ENCODE measurements around the gene TMEM123. TPM values are rescaled to one million over a fixed set of nuclear protein-coding genes. Genes with fewer than 3 reads are reported as not detected.
A peak's percentile ranks its signal among the peaks of the same experiment; 100 is the strongest.

Gene TMEM123
- polyA plus RNA-seq, 1 experiment = 434 TPM

- no peak for TF ChIP-seq CTCF (IDR thresholded peaks at IDR 0.05; ENCODE audit: low read depth, low read length)
- POLR2A ChIA-PET = no interaction called here
- H3K4me3 ChIP-seq (ENCODE audit: low read depth, low read length) = no peak overlapping the region
- H3K9me3 ChIP-seq (ENCODE audit: control insufficient read depth, insufficient read depth, low read length) = peaks cover 8% of the 10 kb centered on the region
- H3K27ac ChIP-seq (ENCODE audit: low read depth, low read length) = no peak overlapping the region
- CTCF ChIA-PET = interaction anchor here (2.1 kb wide), 1 partner anchor 41 kb away, joined by 9 read pairs; no protein-coding TSS in a partner anchor
- no peaks in the 10 kb centered on the region for H3K27me3 ChIP-seq (ENCODE audit: control insufficient read depth, insufficient read depth, low read length)
- no peak for DNase-seq (ENCODE audit: low read depth, low spot score)
These were observed 21.2 kb downstream of the TMEM123 start for GRCh38 chr11:102431404-102431803.

GRCh38 chr11:102430158-102430836 lies 22.3 kb downstream of the TMEM123 start:
- CTCF ChIA-PET = interaction anchor here (0.9 to 2.1 kb wide), 3 partner anchors 10 to 63 kb away, joined by 3 to 9 read pairs (median 3); no protein-coding TSS in a partner anchor
- no peak for TF ChIP-seq CTCF (IDR thresholded peaks at IDR 0.05; ENCODE audit: low read depth, low read length)
- Histone ChIP-seq H3K4me3 (ENCODE audit: low read depth, low read length) (no peak overlapping the region), H3K9me3 (ENCODE audit: control insufficient read depth, insufficient read depth, low read length) (peaks cover 8% of the 10 kb centered on the region), H3K27me3 (ENCODE audit: control insufficient read depth, insufficient read depth, low read length) (no peaks in the 10 kb centered on the region), H3K27ac (ENCODE audit: low read depth, low read length) (peak overlapping the region; percentile 55)
- no peak for DNase-seq (ENCODE audit: low read depth, low spot score)
- POLR2A ChIA-PET = no interaction called here

GRCh38 chr11:102429691-102430090 lies 22.9 kb downstream of the TMEM123 start:
- TF ChIP-seq CTCF (IDR thresholded peaks at IDR 0.05; ENCODE audit: low read depth, low read length) = no peak
- POLR2A ChIA-PET = no interaction called here
- Histone ChIP-seq H3K9me3 (ENCODE audit: control insufficient read depth, insufficient read depth, low read length) (peaks cover 8% of the 10 kb centered on the region), H3K27me3 (ENCODE audit: control insufficient read depth, insufficient read depth, low read length) (no peaks in the 10 kb centered on the region), H3K4me3 (ENCODE audit: low read depth, low read length) (no peak overlapping the region), H3K27ac (ENCODE audit: low read depth, low read length) (peak overlapping the region; percentile 55)
- no peak for DNase-seq (ENCODE audit: low read depth, low spot score)
- CTCF ChIA-PET = interaction anchor here (2.1 kb wide), 1 partner anchor 39 kb away, joined by 9 read pairs; no protein-coding TSS in a partner anchor

GRCh38 chr11:102429226-102429625 lies 23.3 kb downstream of the TMEM123 start:
- H3K27ac ChIP-seq (ENCODE audit: low read depth, low read length) = no peak overlapping the region
- ChIA-PET CTCF (no interaction called here), POLR2A (no interaction called here)
- H3K9me3 ChIP-seq (ENCODE audit: control insufficient read depth, insufficient read depth, low read length) = peaks cover 8% of the 10 kb centered on the region
- TF ChIP-seq CTCF (IDR thresholded peaks at IDR 0.05; ENCODE audit: low read depth, low read length) = no peak
- no peak overlapping the region for H3K4me3 ChIP-seq (ENCODE audit: low read depth, low read length)
- H3K27me3 ChIP-seq (ENCODE audit: control insufficient read depth, insufficient read depth, low read length) = no peaks in the 10 kb centered on the region
- DNase-seq (ENCODE audit: low read depth, low spot score) = no peak

- Histone ChIP-seq H3K27me3 (ENCODE audit: control insufficient read depth, insufficient read depth, low read length) (no peaks in the 10 kb centered on the region), H3K27ac (ENCODE audit: low read depth, low read length) (no peak overlapping the region), H3K4me3 (ENCODE audit: low read depth, low read length) (no peak overlapping the region), H3K9me3 (ENCODE audit: control insufficient read depth, insufficient read depth, low read length) (peaks cover 8% of the 10 kb centered on the region)
- DNase-seq (ENCODE audit: low read depth, low spot score) = no peak
- no peak for TF ChIP-seq CTCF (IDR thresholded peaks at IDR 0.05; ENCODE audit: low read depth, low read length)
- ChIA-PET CTCF (interaction anchor here (0.6 to 1.2 kb wide), 2 partner anchors 38 to 39 kb away, joined by 4 read pairs; no protein-coding TSS in a partner anchor), POLR2A (no interaction called here)
These were observed 23.9 kb downstream of the TMEM123 start for GRCh38 chr11:102428696-102429095.
